ENCODE data around the gene GIMAP4.
"Not testable (repeated sequence)": the region's sequence is repeated elsewhere in the genome, so short reads cannot be mapped to it uniquely, and the experiment has no call there.

Gene GIMAP4

DNA sequence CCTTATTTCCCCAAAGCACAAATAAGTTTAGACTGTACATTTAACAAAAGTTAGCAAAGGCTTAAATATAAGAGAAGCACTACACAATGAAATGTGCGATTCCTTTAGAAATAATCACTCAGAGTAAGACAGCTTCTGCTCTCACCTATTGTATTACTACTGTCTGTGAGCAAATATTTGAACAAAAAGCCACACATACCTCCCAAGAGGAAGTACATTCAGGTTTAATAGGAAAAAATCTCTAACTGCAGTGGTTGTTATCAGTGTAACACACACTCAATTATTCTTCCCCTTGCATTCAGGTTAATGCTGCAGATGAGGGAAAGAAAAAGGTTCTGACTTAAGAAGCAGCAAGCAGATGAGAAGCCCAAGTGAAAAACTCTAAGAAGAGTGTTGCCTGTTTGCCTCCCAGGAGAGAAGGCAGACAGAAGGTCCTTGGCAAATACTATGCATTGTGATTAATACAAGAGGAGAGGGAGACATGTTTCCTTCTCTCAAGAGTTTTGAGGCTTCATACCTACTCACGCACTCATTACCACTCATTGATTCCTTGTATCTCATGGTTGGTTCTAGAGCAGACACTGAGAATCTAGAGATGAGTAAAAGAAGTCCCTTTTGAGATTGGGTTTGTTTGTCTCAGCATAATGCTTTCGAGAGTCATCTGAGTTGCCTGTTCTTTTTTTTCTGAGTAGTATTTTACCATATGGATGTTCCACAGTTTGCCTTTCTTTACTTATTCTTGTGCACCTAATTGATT, 13.6 kb downstream of the GIMAP4 start:
- no peak for DNase-seq (ENCODE audit: low read depth in 2 of 2, low spot score in 1 of 2)

DNA sequence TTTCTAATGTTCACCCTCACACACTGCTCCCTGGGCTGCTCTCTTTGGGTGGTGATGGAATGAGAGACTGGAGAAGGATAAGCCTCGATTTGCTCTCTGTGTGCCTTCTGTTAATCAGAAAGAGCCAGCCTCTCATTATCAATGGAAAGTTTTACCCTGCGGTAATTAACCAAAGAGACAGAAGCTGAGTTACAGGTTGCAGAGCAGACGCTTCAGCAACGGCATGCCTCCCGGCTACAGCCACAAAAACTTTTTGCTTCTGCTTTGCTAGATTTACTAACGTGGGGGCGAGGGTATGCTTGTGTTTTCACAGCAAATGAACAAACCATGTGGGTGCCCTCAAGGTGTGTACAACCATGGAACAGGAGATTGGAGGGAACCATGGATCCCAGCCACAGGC, 18.0 kb downstream of the GIMAP4 start:
- DNase-seq (ENCODE audit: low read depth in 2 of 2, low spot score in 1 of 2): no peak

DNA sequence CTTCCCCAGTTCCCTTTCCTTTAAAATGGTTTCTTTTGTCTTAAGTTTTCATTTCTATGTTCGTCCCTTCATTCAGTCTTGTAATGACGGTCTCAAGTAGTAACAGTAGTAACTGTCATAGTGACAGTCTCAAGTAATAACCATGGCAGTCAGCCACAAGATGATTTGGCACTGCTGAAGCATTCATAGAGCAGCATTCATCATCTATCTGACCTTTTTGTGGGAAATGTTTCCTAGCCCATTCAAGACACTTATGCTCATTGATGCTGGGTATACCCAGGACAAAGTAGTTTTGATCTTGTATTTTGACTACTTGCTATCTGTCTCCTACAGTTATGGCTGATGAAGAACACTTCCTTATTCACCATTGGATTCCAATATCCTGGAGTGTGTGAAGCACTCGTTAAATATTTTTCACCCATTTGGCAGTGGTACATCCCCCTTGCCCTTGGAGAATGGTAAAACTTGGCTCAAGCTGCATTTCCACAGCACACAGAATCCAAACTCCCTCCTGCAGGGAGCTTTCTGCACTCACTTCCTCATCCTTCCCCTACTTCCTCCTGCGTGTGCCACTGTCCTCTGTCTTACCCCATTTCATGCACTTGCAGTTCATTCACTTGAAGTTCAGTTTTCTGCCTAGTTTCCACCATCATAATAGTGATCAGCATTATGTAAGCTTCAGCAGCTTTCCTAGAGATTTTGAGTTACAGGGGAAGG, 19.0 kb downstream of the GIMAP4 start:
- DNase-seq (ENCODE audit: low read depth in 2 of 2, low spot score in 1 of 2): no peak

- no peak for DNase-seq (ENCODE audit: low read depth in 2 of 2, low spot score in 1 of 2)
These were observed 19.6 kb downstream of the GIMAP4 start for GRCh38 chr7:150586785-150587152.

GRCh38 chr7:150587551-150587950, 20.4 kb downstream of the GIMAP4 start:
- DNase-seq (ENCODE audit: low read depth in 2 of 2, low spot score in 1 of 2): no peak

GRCh38 chr7:150594805-150595204, 27.6 kb downstream of the GIMAP4 start:
- DNase-seq (ENCODE audit: low read depth in 2 of 2, low spot score in 1 of 2): no peak

- no peak for DNase-seq (ENCODE audit: low read depth in 2 of 2, low spot score in 1 of 2)
These were observed 28.2 kb downstream of the GIMAP4 start for GRCh38 chr7:150595361-150595760.

DNA sequence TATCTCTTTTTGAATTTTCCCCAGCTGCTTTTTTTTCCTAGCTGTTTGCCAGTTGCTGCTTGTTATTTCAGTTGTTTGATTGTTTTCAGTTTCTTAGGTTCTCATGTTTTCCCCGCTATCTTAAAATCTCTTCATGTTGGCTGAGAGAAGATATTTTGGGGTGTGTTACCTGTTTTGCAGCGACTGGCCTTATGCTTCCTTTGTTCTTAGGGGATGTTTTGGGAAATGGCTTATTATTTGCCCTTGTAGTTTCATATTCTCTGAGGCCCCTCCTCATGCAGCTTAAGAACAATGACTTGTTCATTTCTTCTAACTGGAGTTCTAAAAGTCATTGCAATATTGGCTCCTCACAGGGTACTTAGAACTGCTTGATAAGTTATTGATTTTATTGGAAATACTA, 36.4 kb downstream of the GIMAP4 start:
- DNase-seq (ENCODE audit: low read depth in 2 of 2, low spot score in 1 of 2): not testable (repeated sequence)

DNA sequence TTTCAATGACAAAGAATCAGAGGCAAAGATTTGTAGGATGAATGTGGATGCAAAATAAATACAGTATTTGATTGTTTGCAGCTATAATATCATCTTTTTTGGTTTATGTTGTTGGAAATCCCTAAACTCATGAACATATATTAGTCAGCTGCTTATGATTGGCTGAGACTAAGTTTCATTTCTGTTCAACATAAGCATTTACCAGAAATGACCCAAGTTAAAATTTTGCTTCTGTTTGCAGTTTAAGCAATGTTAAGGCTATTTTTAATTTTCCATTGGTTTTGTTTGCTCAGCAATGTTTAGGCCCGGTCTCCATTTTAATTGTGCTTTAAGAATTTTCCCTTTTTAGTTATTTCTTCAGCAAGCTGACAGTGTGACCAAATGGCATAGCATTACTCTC, 43.0 kb downstream of the GIMAP4 start:
- DNase-seq (ENCODE audit: low read depth in 2 of 2, low spot score in 1 of 2): no peak

GRCh38 chr7:150612925-150613324, 45.7 kb downstream of the GIMAP4 start:
- no peak for DNase-seq (ENCODE audit: low read depth in 2 of 2, low spot score in 1 of 2)

DNA sequence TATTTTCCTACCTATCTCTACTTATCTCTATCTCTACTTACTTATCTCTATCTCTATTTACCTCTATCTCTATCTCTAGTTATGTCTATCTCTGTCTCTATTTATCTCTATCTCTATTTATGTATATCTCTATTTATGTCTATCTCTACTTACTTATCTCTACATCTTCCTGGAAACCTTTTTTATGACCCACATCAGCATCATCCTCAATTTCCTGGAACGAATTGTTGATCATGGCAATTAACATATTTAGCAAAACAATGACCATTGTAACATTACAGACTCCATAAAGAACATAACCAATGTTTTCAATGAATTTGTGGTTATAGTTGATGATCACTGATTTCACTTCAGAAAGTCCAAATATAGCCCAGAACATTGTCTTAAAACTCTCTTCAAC, 46.7 kb downstream of the GIMAP4 start:
- no peak for DNase-seq (ENCODE audit: low read depth in 2 of 2, low spot score in 1 of 2)

- DNase-seq (ENCODE audit: low read depth in 2 of 2, low spot score in 1 of 2): not testable (repeated sequence)
These were observed 47.2 kb downstream of the GIMAP4 start for GRCh38 chr7:150614426-150614825.

DNA sequence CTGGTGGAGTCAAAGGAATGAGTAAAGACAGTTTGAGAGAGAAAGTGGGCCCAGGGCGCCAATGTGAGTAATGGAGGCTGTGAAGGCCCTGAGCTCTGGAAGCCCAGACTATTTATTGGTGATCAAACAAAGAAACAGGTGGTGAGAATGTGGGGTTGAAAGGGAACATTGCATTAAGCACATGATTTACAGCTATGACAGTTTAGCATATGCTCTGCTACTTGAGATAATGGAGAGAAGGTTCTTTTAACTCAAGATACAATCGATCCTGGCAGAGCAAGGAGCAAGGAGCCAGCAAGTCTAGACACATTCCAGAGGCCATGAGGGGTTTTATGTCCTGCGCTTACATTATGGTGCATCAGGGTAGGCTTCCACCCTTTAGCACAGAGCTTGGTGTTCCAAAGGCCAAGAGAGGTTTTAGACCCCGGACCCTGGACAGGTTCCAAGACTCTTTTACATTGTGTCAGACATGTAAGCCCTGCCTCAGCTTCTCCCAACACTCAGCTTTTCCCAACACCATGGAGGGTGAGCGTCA, 48.1 kb downstream of the GIMAP4 start:
- DNase-seq (ENCODE audit: low read depth in 2 of 2, low spot score in 1 of 2): not testable (repeated sequence)

DNA sequence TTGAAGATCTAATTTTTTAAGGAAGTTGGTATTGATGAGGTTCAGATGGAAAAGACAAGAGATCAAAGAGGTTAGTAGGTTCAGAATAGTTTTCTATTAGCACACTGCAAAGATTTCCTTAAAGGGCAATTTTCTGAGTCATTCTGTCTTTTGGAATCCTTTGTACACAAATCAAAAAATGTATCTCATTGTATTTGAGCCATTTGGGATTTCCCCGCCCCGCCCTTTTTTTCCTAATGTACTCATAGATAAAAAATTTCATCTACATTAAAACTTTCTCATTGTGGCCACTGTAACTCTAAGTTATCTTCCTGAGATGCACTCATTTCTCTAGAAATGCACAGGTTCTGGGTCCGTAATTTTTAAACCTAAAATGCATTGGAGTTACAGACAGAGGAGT, 52.9 kb downstream of the GIMAP4 start:
- DNase-seq (ENCODE audit: low read depth in 2 of 2, low spot score in 1 of 2): no peak

DNA sequence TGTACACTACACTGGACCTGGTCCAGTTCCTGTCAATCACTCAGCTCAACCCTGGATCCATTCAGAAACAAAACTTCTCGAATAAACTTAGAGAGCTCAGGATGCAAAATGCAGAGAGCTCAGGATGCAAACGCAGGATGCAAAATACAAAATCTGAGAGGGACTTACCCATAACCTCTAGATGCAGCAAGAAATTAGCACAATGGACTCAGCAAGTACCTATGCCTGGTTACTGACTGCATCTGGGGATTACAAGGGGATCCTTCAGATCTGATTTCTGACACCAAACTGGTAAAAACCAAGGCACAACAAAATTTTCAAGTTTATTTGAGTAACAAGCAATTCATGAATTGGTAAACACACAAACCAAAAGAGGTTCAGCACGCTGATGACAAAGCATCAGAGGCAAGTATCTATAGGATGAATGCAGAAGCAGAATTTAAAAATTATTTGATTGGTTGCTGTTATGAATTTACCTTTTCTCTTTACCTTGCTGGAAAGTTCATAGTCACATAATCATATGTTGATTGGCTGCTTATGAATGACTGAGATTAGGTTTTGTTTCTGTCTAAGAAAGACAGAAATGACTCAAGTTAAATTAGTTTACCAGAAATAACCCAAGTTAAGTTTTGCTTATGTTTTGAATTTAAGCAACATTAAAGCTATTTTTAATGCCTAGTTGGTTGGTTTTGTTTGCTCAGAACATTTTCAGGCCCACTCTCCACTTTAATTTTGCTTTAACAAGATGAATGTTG, 53.6 kb downstream of the GIMAP4 start:
- no peak for DNase-seq (ENCODE audit: low read depth in 2 of 2, low spot score in 1 of 2)

DNA sequence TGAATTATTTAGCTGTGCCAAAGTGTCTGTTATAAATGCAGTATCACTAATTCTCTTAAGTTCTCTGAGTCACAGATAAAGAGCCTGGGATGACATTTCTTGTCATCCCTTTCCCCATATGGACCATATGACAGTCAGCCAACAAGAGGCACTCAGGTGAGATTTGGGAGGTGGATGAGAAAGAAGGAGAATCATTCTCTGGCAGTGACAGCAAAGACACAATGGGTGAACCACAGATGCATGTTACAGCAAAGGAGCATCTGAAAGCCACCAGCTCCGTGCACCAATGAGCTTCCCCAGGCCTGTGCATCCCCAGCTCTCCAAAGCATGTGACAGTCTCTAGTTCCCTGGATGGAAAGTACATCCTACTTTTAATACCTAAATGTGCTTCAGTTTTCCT, 54.2 kb downstream of the GIMAP4 start:
- no peak for DNase-seq (ENCODE audit: low read depth in 2 of 2, low spot score in 1 of 2)
